WTC11 (cell line): ENCODE measurements around the gene CNTNAP2. TPM values are rescaled to one million over a fixed set of nuclear protein-coding genes. Genes with fewer than 3 reads are reported as not detected.

ENCODE experiments used
- ATAC-seq: fragments of 200-7000 bp; cut with Tn5 transposase; 2 replicates; pipeline ENCODE4 v1.10.0; 2021; ENCODE audit warnings: mild to moderate bottlenecking, moderate library complexity
- CTCF ChIA-PET: fragments of 300-600 bp; sonication (Branson Sonifier 250); formaldehyde crosslinking; loops from one replicate; lab custom pipeline; 2021; ENCODE audit warnings: antibody characterized with exemption; lab: Charles Lee
- POLR2A ChIA-PET: fragments of 350-600 bp; sonication (Branson Sonifier 250); formaldehyde crosslinking; loops from one replicate; lab custom pipeline; 2021; ENCODE audit warnings: antibody characterized with exemption; lab: Charles Lee
- DNase-seq: peaks from one replicate; pipeline ENCODE4 v3.0.0; 2021; ENCODE audit warnings: low spot score
- H3K27ac Mint-ChIP-seq: 2 replicates; pipeline ENCODE4 v1.8.0; 2021; ENCODE audit warnings: mixed read lengths
- H3K27me3 Mint-ChIP-seq: 2 replicates; pipeline ENCODE4 v1.8.0; 2021; ENCODE audit warnings: low read depth, mild to moderate bottlenecking, moderate library complexity, mixed read lengths
- H3K36me3 Mint-ChIP-seq: 2 replicates; pipeline ENCODE4 v1.8.0; 2021; ENCODE audit warnings: mixed read lengths
- H3K4me1 Mint-ChIP-seq: 2 replicates; pipeline ENCODE4 v1.8.0; 2022; ENCODE audit warnings: mixed read lengths
- H3K4me3 Mint-ChIP-seq: 2 replicates; pipeline ENCODE4 v1.8.0; 2021; ENCODE audit warnings: mild to moderate bottlenecking, moderate library complexity, mixed read lengths
- H3K9me3 Mint-ChIP-seq: 2 replicates; pipeline ENCODE4 v1.8.0; 2021; ENCODE audit warnings: mixed read lengths
- AFF4 ChIP-seq: sonication (generic); formaldehyde crosslinking; IDR thresholded peaks from 2 replicates; pipeline ENCODE4 v1.8.1; 2023; ENCODE audit warnings: mild to moderate bottlenecking, missing genetic modification reagents, borderline replicate concordance
- ARID4B ChIP-seq: sonication (generic); formaldehyde crosslinking; IDR thresholded peaks from 2 replicates; pipeline ENCODE4 v1.8.0; 2023; ENCODE audit warnings: missing genetic modification reagents, mild to moderate bottlenecking, borderline replicate concordance
- CBFB ChIP-seq: sonication (generic); formaldehyde crosslinking; IDR thresholded peaks from 2 replicates; pipeline ENCODE4 v1.8.1; 2022; ENCODE audit warnings: mild to moderate bottlenecking, low read depth, missing genetic modification reagents
- E2F4 ChIP-seq: sonication (generic); formaldehyde crosslinking; IDR thresholded peaks from 2 replicates; pipeline ENCODE4 v1.8.1; 2022; ENCODE audit warnings: low read depth, mild to moderate bottlenecking, moderate library complexity, missing genetic modification reagents, borderline replicate concordance
- FOXK1 ChIP-seq: sonication (generic); formaldehyde crosslinking; IDR thresholded peaks from 2 replicates; pipeline ENCODE4 v1.8.0; 2022; ENCODE audit warnings: mild to moderate bottlenecking, moderate library complexity, missing genetic modification reagents
- MYBL2 ChIP-seq: sonication (generic); formaldehyde crosslinking; IDR thresholded peaks from 2 replicates; pipeline ENCODE4 v1.8.1; 2023; ENCODE audit warnings: mild to moderate bottlenecking, moderate library complexity, missing genetic modification reagents
- NFATC4 ChIP-seq: fragments of 250-450 bp; sonication (Bioruptor Pico); IDR thresholded peaks from 2 replicates; pipeline ENCODE4 v1.9.0; 2021; ENCODE audit warnings: mild to moderate bottlenecking
- PREB ChIP-seq: sonication (generic); formaldehyde crosslinking; IDR thresholded peaks from 2 replicates; pipeline ENCODE4 v1.8.1; 2022; ENCODE audit warnings: mild to moderate bottlenecking, missing genetic modification reagents, moderate library complexity, borderline replicate concordance
- SMAD3 ChIP-seq: sonication (generic); formaldehyde crosslinking; IDR thresholded peaks from 2 replicates; pipeline ENCODE4 v1.8.0; 2022; ENCODE audit warnings: missing genetic modification reagents, mild to moderate bottlenecking, borderline replicate concordance
- TEAD1 ChIP-seq: sonication (generic); formaldehyde crosslinking; IDR thresholded peaks from 2 replicates; pipeline ENCODE4 v1.8.0; 2022; ENCODE audit warnings: mild to moderate bottlenecking, missing genetic modification reagents
- TP53 ChIP-seq: sonication (generic); formaldehyde crosslinking; IDR thresholded peaks from 2 replicates; pipeline ENCODE4 v1.8.1; 2023; ENCODE audit warnings: mild to moderate bottlenecking, missing genetic modification reagents
- ZBTB21 ChIP-seq: sonication (generic); formaldehyde crosslinking; IDR thresholded peaks from 2 replicates; pipeline ENCODE4 v1.8.1; 2023; ENCODE audit warnings: mild to moderate bottlenecking, missing genetic modification reagents, borderline replicate concordance
- ZNF138 ChIP-seq: sonication (generic); formaldehyde crosslinking; conservative IDR thresholded peaks from 2 replicates; pipeline ENCODE4 v1.8.1; 2022; ENCODE audit warnings: mild to moderate bottlenecking, moderate library complexity, missing genetic modification reagents
- ZNF512 ChIP-seq: sonication (generic); formaldehyde crosslinking; IDR thresholded peaks from 2 replicates; pipeline ENCODE4 v1.8.1; 2022; ENCODE audit warnings: missing genetic modification reagents, borderline replicate concordance
- total RNA-seq: library from RNA; stranded (reverse); gene quantifications from 3 replicates; pipeline ENCODE4 v1.2.3, GENCODE V29; 2021

CNTNAP2 gene
- total RNA-seq, 1 experiment from 2014 or later = 63.8 TPM

- peaks cover 7% of the 10 kb centered on the region for H3K4me1 Mint-ChIP-seq
- no peak overlapping the region for H3K27ac Mint-ChIP-seq
- ChIA-PET POLR2A (no interaction called here), CTCF (interaction anchor here (0.8 to 1.0 kb wide), 2 partner anchors 12 to 35 kb away, joined by 3 read pairs; no protein-coding TSS in a partner anchor)
- no peak overlapping the region for H3K4me3 Mint-ChIP-seq
- no peak for TF ChIP-seq MYBL2
- no peak for TF ChIP-seq ARID4B (CRISPR knock-in tag)
- no peak for TF ChIP-seq PREB (CRISPR knock-in tag)
- no peak for TF ChIP-seq ZNF138 (CRISPR knock-in tag)
- TF ChIP-seq ZNF512 = no peak
- no peak for TF ChIP-seq TEAD1 (CRISPR knock-in tag)
- no peak for TF ChIP-seq TP53 (CRISPR knock-in tag)
- TF ChIP-seq NFATC4 (CRISPR knock-in tag) = no peak
- TF ChIP-seq SMAD3 = no peak
- no peak for TF ChIP-seq AFF4 (CRISPR knock-in tag)
- TF ChIP-seq CBFB = no peak
- TF ChIP-seq FOXK1 (CRISPR knock-in tag) = no peak
- no peak for TF ChIP-seq E2F4 (CRISPR knock-in tag)
- TF ChIP-seq ZBTB21 = no peak
- no peaks in the 10 kb centered on the region; the same call in 1 of the 2 replicates for H3K27me3 Mint-ChIP-seq
- no peak for ATAC-seq
- H3K36me3 Mint-ChIP-seq = no peaks in the 10 kb centered on the region
- DNase-seq = no peak
- peaks cover 5% of the 10 kb centered on the region for H3K9me3 Mint-ChIP-seq
These were observed 2113.7 kb downstream of the CNTNAP2 start for GRCh38 chr7:148230296-148230695.
